ENCODE results near the gene BLNK. TPM values are rescaled to one million over a fixed set of nuclear protein-coding genes. Genes with fewer than 3 reads are reported as not detected.

Gene BLNK
- total RNA-seq, 3 donors from 2014 or later (not counting 1 experiment from before 2014, with no cell fraction given): 0.66 to 4.0 (median 1.5) TPM

DNA sequence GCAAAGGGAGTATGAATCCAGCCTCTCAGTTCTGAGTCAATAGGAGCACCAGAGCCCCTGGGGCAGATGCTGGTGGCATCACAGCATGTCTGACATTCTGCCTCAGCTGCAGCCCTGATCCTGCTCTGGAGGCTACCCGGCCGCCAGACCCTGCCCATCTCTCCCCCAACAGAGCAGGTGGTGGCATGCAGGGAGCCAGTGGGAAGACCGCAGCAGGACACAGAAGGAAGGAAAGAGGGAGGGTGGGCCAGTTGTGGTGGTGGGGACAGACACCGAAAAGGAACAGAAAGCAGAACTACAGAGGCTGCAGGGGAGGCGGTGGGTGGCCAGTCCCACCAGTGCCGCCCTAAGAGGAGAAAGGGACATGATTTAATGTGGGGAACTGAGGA is 35.3 kb downstream of the BLNK start:
- H3K27me3 ChIP-seq (ENCODE audit: control insufficient read depth, insufficient read depth, low read length): no peaks in the 10 kb centered on the region
- DNase-seq: no peak
- no peak overlapping the region for H3K27ac ChIP-seq (ENCODE audit: low read length)
- H3K36me3 ChIP-seq (ENCODE audit: control insufficient read depth, insufficient read depth, low read length): no peaks in the 10 kb centered on the region
- Mint-ChIP-seq H3K36me3 (no peaks in the 10 kb centered on the region), H3K4me1 (no peaks in the 10 kb centered on the region), H3K9me3 (no peaks in the 10 kb centered on the region), H3K27ac (no peak overlapping the region), H3K4me3 (no peak overlapping the region), H3K27me3 (ENCODE audit: low read depth in 2 of 2) (peaks cover 10 to 12% of the 10 kb centered on the region in 2 donors)
- TF ChIP-seq, protein P1, sequence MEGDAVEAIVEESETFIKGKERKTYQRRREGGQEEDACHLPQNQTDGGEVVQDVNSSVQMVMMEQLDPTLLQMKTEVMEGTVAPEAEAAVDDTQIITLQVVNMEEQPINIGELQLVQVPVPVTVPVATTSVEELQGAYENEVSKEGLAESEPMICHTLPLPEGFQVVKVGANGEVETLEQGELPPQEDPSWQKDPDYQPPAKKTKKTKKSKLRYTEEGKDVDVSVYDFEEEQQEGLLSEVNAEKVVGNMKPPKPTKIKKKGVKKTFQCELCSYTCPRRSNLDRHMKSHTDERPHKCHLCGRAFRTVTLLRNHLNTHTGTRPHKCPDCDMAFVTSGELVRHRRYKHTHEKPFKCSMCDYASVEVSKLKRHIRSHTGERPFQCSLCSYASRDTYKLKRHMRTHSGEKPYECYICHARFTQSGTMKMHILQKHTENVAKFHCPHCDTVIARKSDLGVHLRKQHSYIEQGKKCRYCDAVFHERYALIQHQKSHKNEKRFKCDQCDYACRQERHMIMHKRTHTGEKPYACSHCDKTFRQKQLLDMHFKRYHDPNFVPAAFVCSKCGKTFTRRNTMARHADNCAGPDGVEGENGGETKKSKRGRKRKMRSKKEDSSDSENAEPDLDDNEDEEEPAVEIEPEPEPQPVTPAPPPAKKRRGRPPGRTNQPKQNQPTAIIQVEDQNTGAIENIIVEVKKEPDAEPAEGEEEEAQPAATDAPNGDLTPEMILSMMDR (IDR thresholded peaks at IDR 0.05): no peak
- ATAC-seq: no peak
- H3K9me3 ChIP-seq (ENCODE audit: control insufficient read depth, insufficient read depth, low read length): no peaks in the 10 kb centered on the region
- intact Hi-C loops (cut with micrococcal nuclease): no loop called here
- 20% methylated on average over 6 of the region's 6 CpGs for WGBS (ENCODE audit: insufficient coverage)
- no peak overlapping the region for H3K4me3 ChIP-seq (ENCODE audit: low read length)
- peaks cover 8% of the 10 kb centered on the region for H3K4me1 ChIP-seq (ENCODE audit: control insufficient read depth, insufficient read depth, low read length)

- Histone ChIP-seq H3K27ac (ENCODE audit: low read length) (no peak overlapping the region), H3K27me3 (ENCODE audit: control insufficient read depth, insufficient read depth, low read length) (no peaks in the 10 kb centered on the region), H3K4me3 (ENCODE audit: low read length) (no peak overlapping the region), H3K4me1 (ENCODE audit: control insufficient read depth, insufficient read depth, low read length) (peaks cover 8% of the 10 kb centered on the region), H3K36me3 (ENCODE audit: control insufficient read depth, insufficient read depth, low read length) (no peaks in the 10 kb centered on the region), H3K9me3 (ENCODE audit: control insufficient read depth, insufficient read depth, low read length) (no peaks in the 10 kb centered on the region)
- Mint-ChIP-seq H3K4me3 (no peak overlapping the region), H3K27ac (no peak overlapping the region), H3K36me3 (no peaks in the 10 kb centered on the region), H3K27me3 (ENCODE audit: low read depth in 2 of 2) (peaks cover 10 to 12% of the 10 kb centered on the region in 2 donors), H3K9me3 (no peaks in the 10 kb centered on the region), H3K4me1 (no peaks in the 10 kb centered on the region)
- intact Hi-C loops (cut with micrococcal nuclease): no loop called here
- 78% methylated on average over 8 of the region's 8 CpGs for WGBS (ENCODE audit: insufficient coverage)
- DNase-seq (no peak), ATAC-seq (no peak)
- TF ChIP-seq, protein P1 (IDR thresholded peaks at IDR 0.05): no peak
These were observed 35.9 kb downstream of the BLNK start for GRCh38 chr10:96235326-96236089.

DNA sequence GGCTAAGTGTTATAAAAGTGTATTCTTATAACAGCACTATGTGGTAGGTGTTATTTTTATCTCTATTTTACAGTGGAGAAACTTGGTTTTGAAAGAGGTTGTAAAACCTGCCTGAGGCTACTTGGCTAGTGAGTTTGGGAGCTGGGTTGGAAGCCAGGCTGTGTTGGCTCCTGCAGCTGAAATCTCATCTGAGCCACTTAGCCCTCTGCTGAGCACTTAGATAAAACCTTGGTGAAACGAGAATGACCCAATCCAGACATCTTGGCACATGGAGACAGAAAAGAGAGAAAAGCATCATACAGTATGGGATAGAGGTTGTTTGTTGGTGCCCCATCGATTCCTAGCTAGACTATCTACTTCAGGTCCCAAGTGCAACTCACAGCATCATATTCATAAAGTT is 37.4 kb downstream of the BLNK start:
- TF ChIP-seq, protein P1 (IDR thresholded peaks at IDR 0.05): no peak
- H3K27me3 Mint-ChIP-seq (ENCODE audit: low read depth in 2 of 2): peaks cover 9 to 12% of the 10 kb centered on the region in 2 donors
- no peak overlapping the region for H3K4me3 Mint-ChIP-seq
- no peak overlapping the region for H3K27ac Mint-ChIP-seq
- Histone ChIP-seq H3K9me3 (ENCODE audit: control insufficient read depth, insufficient read depth, low read length) (no peaks in the 10 kb centered on the region), H3K4me3 (ENCODE audit: low read length) (no peak overlapping the region), H3K4me1 (ENCODE audit: control insufficient read depth, insufficient read depth, low read length) (peaks cover 8% of the 10 kb centered on the region), H3K27me3 (ENCODE audit: control insufficient read depth, insufficient read depth, low read length) (no peaks in the 10 kb centered on the region), H3K36me3 (ENCODE audit: control insufficient read depth, insufficient read depth, low read length) (no peaks in the 10 kb centered on the region), H3K27ac (ENCODE audit: low read length) (no peak overlapping the region)
- no peaks in the 10 kb centered on the region for H3K36me3 Mint-ChIP-seq
- no peak for ATAC-seq
- DNase-seq: no peak
- 86% methylated on average over 2 of the region's 2 CpGs for WGBS (ENCODE audit: insufficient coverage)
- intact Hi-C loops (cut with micrococcal nuclease): no loop called here
- peaks cover 0 to 5% of the 10 kb centered on the region in 2 donors for H3K4me1 Mint-ChIP-seq
- H3K9me3 Mint-ChIP-seq: no peaks in the 10 kb centered on the region

DNA sequence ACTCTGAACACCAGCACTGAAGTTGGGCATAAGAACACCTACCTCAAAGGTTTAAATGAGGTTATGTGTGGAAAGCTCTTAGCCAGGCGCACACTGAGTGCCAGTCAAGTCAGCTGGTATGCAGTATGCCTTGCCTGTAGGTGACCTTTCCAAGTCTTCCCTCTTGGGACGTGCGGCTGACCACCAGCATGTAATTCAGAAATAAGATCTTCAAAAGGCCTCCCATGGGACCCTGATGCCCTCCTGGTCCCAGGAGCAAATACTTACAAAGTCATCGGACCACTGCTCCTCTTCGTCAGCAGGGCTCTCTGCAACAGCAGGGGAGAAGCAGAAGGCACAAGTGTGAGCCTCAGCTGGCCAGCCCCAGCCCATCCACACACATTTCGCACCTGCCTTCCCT is 40.8 kb downstream of the BLNK start:
- H3K4me3 Mint-ChIP-seq: no peak overlapping the region
- no peaks in the 10 kb centered on the region for H3K9me3 Mint-ChIP-seq
- TF ChIP-seq, protein P1 (IDR thresholded peaks at IDR 0.05): no peak
- Histone ChIP-seq H3K9me3 (ENCODE audit: control insufficient read depth, insufficient read depth, low read length) (no peaks in the 10 kb centered on the region), H3K27me3 (ENCODE audit: control insufficient read depth, insufficient read depth, low read length) (no peaks in the 10 kb centered on the region), H3K27ac (ENCODE audit: low read length) (no peak overlapping the region), H3K4me3 (ENCODE audit: low read length) (no peak overlapping the region), H3K36me3 (ENCODE audit: control insufficient read depth, insufficient read depth, low read length) (no peaks in the 10 kb centered on the region), H3K4me1 (ENCODE audit: control insufficient read depth, insufficient read depth, low read length) (peaks cover 1% of the 10 kb centered on the region)
- H3K4me1 Mint-ChIP-seq: peaks cover 0 to 5% of the 10 kb centered on the region in 2 donors
- no peak for DNase-seq
- 85% methylated on average over 6 of the region's 6 CpGs for WGBS (ENCODE audit: insufficient coverage)
- peaks cover 0 to 2% of the 10 kb centered on the region in 2 donors for H3K27me3 Mint-ChIP-seq (ENCODE audit: low read depth in 2 of 2)
- intact Hi-C loops (cut with micrococcal nuclease): no loop called here
- no peak overlapping the region for H3K27ac Mint-ChIP-seq
- no peak for ATAC-seq
- no peaks in the 10 kb centered on the region for H3K36me3 Mint-ChIP-seq
